Kidney (tissue), 14 donors: Measurements from ENCODE around the gene LHFPL6. TPM values are rescaled to one million over a fixed set of nuclear protein-coding genes. Genes with fewer than 3 reads are reported as not detected.

Source experiments
- DNase-seq, 5 donors: peaks; one replicate each; pipeline ENCODE4 v3.0.0-alpha.2; 2013 to 2020
- FAIRE-seq: peaks from 2 replicates; lab custom pipeline; 2012; peaks lifted over from hg19 to GRCh38; lab: Jason Lieb, UNC
- H3K27ac ChIP-seq, 2 donors: one replicate each; pipeline ENCODE4 v1.7.0; 2013; ENCODE audit warnings: low read depth in 2 of 2, low read length in 2 of 2, inconsistent platforms in 1 of 2
- H3K27me3 ChIP-seq: one replicate; pipeline ENCODE4 v1.7.1; 2013; ENCODE audit warnings: low read length, inconsistent platforms; ENCODE audit not compliant: control insufficient read depth, insufficient read depth
- H3K36me3 ChIP-seq, 3 donors: one replicate each; pipeline versions ENCODE4 v1.7.0 to v1.7.1; 2013; ENCODE audit warnings: low read length in 3 of 3, control low read depth in 1 of 3, inconsistent platforms in 1 of 3; ENCODE audit not compliant: insufficient read depth in 3 of 3, control insufficient read depth in 2 of 3
- H3K4me1 ChIP-seq, 3 donors: one replicate each; pipeline versions ENCODE4 v1.7.0 to v1.7.1; 2013; ENCODE audit warnings: low read length in 3 of 3, inconsistent platforms in 1 of 3, low read depth in 1 of 3; ENCODE audit not compliant: control insufficient read depth in 2 of 3, insufficient read depth in 2 of 3
- H3K4me3 ChIP-seq, 3 donors: one replicate each; pipeline versions ENCODE4 v1.7.0 to v1.8.1; 2013; ENCODE audit warnings: low read length in 3 of 3, control low read depth in 1 of 3, inconsistent platforms in 1 of 3
- H3K9ac ChIP-seq, 3 donors: one replicate each; pipeline versions ENCODE4 v1.7.0 to v1.7.1; 2013; ENCODE audit warnings: low read length in 3 of 3, control low read depth in 1 of 3, inconsistent platforms in 1 of 3
- H3K9me3 ChIP-seq, 3 donors: one replicate each; pipeline versions ENCODE4 v1.7.0 to v1.7.1; 2013; ENCODE audit warnings: low read length in 3 of 3, control low read depth in 1 of 3, inconsistent platforms in 1 of 3; ENCODE audit not compliant: control insufficient read depth in 2 of 3, insufficient read depth in 1 of 3
- intact Hi-C: fragments of 100-400 bp; cut with DNase I; formaldehyde crosslinking; loops from one replicate; pipeline ENCODE4 v1.11.1; 2022
- polyA plus RNA-seq: library from polyadenylated mRNA; stranded (reverse); fragments of 350-450 nt; fragmentation: Illumina TruSeq; extraction: RNeasy Lipid Tissue Mini Kit (QIAGEN cat#74804); gene quantifications from one replicate; pipeline ENCODE4 v1.2.3, GENCODE V29; 2014; ENCODE audit warnings: low read depth, low replicate concordance; ENCODE audit not compliant: insufficient read depth
- total RNA-seq: library from RNA; stranded (reverse); fragmentation: NEBNext Ultra II Directional; extraction: Animal tissue kit (Norgen Biotek cat#: 25700); gene quantifications from one replicate; pipeline ENCODE4 v1.2.1, GENCODE V29; 2021
- TF ChIP-seq, protein P1 (sequence below): IDR thresholded peaks from 3 replicates; pipeline ENCODE4 v1.5.1; 2012; ENCODE audit warnings: mild to moderate bottlenecking, moderate library complexity, borderline replicate concordance; ENCODE audit not compliant: insufficient read depth; ENCODE audit errors: extremely low read depth
- donor health status: control.
- donor health status: control.
- donor health status: control.
- donor health status: control.
- donor health status: control.
- donor health status: DM: yes; HTN: yes; CAD: no.
- donor health status: Normal renal cell carcinoma (clear cell type).

Gene LHFPL6
- total and polyA plus RNA-seq, 2 donors from 2014 or later: 33.0 to 59.2 TPM

DNA sequence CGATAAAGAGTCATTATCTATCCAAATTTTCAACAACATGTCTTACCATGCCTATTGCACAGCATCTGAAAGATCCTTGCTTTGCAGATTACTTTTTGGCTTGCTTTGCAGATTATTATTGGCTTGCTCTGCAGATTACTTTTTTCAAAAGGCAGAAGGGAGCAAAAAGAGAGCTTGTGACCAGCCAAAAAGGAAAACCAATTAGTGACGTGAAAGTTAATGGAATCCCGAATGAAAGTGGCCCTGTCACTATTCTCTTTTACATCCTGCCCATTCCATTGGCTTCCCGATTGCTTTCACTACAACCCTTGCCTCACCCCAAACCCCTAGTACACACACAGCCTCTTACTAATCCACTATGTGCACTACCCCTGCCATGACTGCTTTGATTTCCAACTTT, 81.3 kb downstream of the LHFPL6 start:
- no peak for FAIRE-seq
- no peaks in the 10 kb centered on the region for H3K4me1 ChIP-seq

DNA sequence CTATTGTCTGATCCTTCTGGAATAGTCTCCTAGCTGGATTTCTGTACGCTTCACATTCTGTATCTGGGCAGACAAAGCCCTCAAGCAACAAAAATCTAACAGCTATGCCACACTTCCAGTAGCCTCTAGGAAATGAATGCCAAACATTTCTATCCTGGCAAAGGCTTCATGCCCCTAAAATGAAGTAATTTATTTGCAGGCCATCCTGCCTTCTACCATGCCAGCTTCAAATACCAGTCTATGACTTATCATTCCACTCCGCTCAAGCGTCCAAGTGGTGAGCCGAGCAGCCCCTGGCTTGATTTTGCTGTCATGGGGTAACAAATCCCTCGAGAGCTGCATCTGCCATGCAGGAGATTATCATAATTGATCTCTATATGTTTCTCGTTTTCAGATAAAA, 86.9 kb downstream of the LHFPL6 start:
- Histone ChIP-seq H3K4me3 (no peak overlapping the region), H3K27me3 (no peaks in the 10 kb centered on the region), H3K27ac (no peak overlapping the region), H3K4me1 (no peaks in the 10 kb centered on the region), H3K9ac (no peak overlapping the region), H3K36me3 (no peaks in the 10 kb centered on the region), H3K9me3 (no peaks in the 10 kb centered on the region)
- TF ChIP-seq, protein P1, sequence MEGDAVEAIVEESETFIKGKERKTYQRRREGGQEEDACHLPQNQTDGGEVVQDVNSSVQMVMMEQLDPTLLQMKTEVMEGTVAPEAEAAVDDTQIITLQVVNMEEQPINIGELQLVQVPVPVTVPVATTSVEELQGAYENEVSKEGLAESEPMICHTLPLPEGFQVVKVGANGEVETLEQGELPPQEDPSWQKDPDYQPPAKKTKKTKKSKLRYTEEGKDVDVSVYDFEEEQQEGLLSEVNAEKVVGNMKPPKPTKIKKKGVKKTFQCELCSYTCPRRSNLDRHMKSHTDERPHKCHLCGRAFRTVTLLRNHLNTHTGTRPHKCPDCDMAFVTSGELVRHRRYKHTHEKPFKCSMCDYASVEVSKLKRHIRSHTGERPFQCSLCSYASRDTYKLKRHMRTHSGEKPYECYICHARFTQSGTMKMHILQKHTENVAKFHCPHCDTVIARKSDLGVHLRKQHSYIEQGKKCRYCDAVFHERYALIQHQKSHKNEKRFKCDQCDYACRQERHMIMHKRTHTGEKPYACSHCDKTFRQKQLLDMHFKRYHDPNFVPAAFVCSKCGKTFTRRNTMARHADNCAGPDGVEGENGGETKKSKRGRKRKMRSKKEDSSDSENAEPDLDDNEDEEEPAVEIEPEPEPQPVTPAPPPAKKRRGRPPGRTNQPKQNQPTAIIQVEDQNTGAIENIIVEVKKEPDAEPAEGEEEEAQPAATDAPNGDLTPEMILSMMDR: no peak
- intact Hi-C loops: no loop called here
- DNase-seq: no peak
- no peak for FAIRE-seq

More for the DNA sequence above, 81.3 kb downstream of the LHFPL6 start:
- no peak for DNase-seq
- Histone ChIP-seq H3K27me3 (no peaks in the 10 kb centered on the region), H3K4me3 (no peak overlapping the region), H3K9ac (no peak overlapping the region), H3K36me3 (no peaks in the 10 kb centered on the region), H3K9me3 (no peaks in the 10 kb centered on the region), H3K27ac (no peak overlapping the region)
- intact Hi-C loops: no loop called here
- TF ChIP-seq, protein P1: no peak

DNA sequence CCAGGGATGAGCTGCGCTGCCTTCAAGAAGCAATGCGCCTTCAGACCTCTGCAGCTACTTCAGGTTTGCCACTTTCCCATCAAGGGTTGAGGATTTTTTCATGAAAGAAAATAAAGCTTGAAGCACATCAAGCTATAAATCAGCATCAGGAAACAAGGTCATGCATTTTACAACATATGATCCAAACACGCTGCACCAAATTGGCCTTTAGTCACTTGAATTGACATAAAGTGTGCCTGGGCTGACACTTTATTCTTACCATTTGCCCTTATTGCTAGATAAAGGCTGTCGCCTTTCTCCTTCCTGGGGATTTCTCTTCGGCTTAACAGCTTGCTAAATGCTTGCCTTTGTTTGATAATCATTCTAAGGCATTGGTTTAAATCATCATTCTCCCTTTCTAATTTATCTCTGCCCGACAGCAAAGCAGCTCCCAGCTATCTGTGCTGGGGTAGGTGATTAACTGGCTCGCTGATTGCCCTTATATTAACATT, 87.7 kb downstream of the LHFPL6 start:
- FAIRE-seq (no peak), DNase-seq (peak in 1 of 5 donors; percentile 29)
- Histone ChIP-seq H3K4me1 (no peaks in the 10 kb centered on the region), H3K4me3 (no peak overlapping the region), H3K27me3 (no peaks in the 10 kb centered on the region), H3K36me3 (no peaks in the 10 kb centered on the region), H3K9ac (no peak overlapping the region), H3K9me3 (no peaks in the 10 kb centered on the region), H3K27ac (no peak overlapping the region)
- TF ChIP-seq, protein P1: no peak
- intact Hi-C loops: no loop called here

DNA sequence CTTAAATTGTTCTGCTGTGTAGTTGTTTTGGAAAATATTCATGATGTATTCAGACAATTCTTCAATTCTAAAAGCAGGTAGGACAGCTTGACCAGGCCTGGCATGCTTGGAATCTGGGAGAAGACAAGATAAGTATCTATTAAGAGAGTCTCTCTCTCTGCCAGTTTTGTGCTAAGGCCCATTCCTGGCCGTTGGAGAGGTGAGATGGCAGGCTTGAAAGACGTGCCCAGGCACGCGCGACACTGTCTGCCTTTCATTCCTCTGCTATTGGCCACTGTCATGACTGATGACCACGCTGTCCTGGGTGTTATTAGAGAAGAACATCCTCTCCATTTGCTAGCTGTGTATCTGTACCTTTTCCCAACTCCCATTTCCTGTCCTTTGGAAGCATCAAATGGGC, 90.3 kb downstream of the LHFPL6 start:
- TF ChIP-seq, protein P1: no peak
- DNase-seq (no peak), FAIRE-seq (no peak)
- H3K9me3 ChIP-seq: no peaks in the 10 kb centered on the region
- no peaks in the 10 kb centered on the region for H3K36me3 ChIP-seq
- intact Hi-C loops: no loop called here
- no peak overlapping the region for H3K4me3 ChIP-seq
- H3K27ac ChIP-seq: no peak overlapping the region
- H3K9ac ChIP-seq: no peak overlapping the region
- H3K4me1 ChIP-seq: no peaks in the 10 kb centered on the region
- no peaks in the 10 kb centered on the region for H3K27me3 ChIP-seq
